ENCODE results near the gene VPS36.

GRCh38 chr13:52414051-52414450 lies 36.4 kb downstream of the VPS36 start:
- TF ChIP-seq POLR2AphosphoS2 (conservative IDR thresholded peaks at IDR 0.05; ENCODE audit: low read length) (no peak), RAD21 (conservative IDR thresholded peaks at IDR 0.05 in 1 of 2, IDR thresholded peaks at IDR 0.05 in 1 of 2) (no peak), CEBPB (IDR thresholded peaks at IDR 0.05) (no peak), EP300 (IDR thresholded peaks at IDR 0.05) (no peak)
- TF ChIP-seq, protein P1, sequence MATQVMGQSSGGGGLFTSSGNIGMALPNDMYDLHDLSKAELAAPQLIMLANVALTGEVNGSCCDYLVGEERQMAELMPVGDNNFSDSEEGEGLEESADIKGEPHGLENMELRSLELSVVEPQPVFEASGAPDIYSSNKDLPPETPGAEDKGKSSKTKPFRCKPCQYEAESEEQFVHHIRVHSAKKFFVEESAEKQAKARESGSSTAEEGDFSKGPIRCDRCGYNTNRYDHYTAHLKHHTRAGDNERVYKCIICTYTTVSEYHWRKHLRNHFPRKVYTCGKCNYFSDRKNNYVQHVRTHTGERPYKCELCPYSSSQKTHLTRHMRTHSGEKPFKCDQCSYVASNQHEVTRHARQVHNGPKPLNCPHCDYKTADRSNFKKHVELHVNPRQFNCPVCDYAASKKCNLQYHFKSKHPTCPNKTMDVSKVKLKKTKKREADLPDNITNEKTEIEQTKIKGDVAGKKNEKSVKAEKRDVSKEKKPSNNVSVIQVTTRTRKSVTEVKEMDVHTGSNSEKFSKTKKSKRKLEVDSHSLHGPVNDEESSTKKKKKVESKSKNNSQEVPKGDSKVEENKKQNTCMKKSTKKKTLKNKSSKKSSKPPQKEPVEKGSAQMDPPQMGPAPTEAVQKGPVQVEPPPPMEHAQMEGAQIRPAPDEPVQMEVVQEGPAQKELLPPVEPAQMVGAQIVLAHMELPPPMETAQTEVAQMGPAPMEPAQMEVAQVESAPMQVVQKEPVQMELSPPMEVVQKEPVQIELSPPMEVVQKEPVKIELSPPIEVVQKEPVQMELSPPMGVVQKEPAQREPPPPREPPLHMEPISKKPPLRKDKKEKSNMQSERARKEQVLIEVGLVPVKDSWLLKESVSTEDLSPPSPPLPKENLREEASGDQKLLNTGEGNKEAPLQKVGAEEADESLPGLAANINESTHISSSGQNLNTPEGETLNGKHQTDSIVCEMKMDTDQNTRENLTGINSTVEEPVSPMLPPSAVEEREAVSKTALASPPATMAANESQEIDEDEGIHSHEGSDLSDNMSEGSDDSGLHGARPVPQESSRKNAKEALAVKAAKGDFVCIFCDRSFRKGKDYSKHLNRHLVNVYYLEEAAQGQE (IDR thresholded peaks at IDR 0.05): no peak

All from A549 (cell line).